ENCODE data around the gene MAPK1. TPM values are rescaled to one million over a fixed set of nuclear protein-coding genes. Genes with fewer than 3 reads are reported as not detected.
"Not testable (repeated sequence)": the region's sequence is repeated elsewhere in the genome, so short reads cannot be mapped to it uniquely, and the experiment has no call there.

Gene MAPK1
- polyA plus RNA-seq, 3 donors from 2014 or later: 151 to 168 (median 162) TPM

DNA sequence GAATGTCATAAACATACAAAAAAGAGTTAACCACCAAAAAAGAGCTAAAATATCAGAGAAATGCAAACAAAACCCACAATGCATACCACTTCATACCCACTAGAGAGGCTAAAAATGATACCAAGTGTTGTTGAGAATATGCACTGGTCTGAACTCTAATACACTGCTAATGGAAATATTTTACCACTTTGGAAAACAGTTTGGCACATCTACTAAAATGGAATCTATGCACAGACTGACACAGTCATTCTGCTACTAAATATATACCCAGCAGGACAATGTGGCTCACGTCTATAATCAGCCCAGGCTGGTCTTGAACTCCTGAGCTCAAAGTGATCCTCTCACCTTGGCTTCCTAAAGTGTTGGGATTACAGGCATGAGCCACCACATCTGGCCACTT is 18.0 kb downstream of the MAPK1 start:
- Mint-ChIP-seq H3K9me3 (no peaks in the 10 kb centered on the region), H3K4me1 (peaks cover 83 to 91% of the 10 kb centered on the region in 2 donors), H3K4me3 (peak overlapping the region; percentile 42 to 64 (median 54)), H3K27ac (peak overlapping the region; percentile 6 to 73 (median 54)), H3K27me3 (ENCODE audit: low read depth in 3 of 3) (peaks cover 0 to 2% (median 0%) of the 10 kb centered on the region in 3 donors), H3K36me3 (no peaks in the 10 kb centered on the region)
- no peak for DNase-seq

DNA sequence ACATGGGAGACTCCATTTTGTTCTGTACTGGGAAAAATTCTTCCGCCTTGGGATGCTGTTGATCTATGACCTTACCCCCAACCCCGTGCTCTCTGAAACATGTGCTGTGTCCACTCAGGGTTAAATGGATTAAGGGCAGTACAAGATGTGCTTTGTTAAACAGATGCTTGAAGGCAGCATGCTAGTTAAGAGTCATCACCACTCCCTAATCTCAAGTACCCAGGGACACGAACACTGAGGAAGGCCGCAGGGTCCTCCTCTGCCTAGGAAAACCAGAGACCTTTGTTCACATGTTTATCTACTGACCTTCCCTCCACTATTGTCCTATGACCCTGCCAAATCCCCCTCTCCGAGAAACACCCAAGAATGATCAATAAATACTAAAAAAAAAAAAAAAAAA is 19.4 kb downstream of the MAPK1 start:
- Mint-ChIP-seq H3K4me1 (peaks cover 84 to 91% of the 10 kb centered on the region in 2 donors), H3K27ac (peak overlapping the region in 3 of 6 donors; percentile 46 to 78 (median 61)), H3K4me3 (peak overlapping the region in 1 of 5 donors; percentile 52)
- not testable (repeated sequence) for DNase-seq; H3K27me3 Mint-ChIP-seq (ENCODE audit: low read depth in 3 of 3); H3K36me3 Mint-ChIP-seq; H3K9me3 Mint-ChIP-seq

DNA sequence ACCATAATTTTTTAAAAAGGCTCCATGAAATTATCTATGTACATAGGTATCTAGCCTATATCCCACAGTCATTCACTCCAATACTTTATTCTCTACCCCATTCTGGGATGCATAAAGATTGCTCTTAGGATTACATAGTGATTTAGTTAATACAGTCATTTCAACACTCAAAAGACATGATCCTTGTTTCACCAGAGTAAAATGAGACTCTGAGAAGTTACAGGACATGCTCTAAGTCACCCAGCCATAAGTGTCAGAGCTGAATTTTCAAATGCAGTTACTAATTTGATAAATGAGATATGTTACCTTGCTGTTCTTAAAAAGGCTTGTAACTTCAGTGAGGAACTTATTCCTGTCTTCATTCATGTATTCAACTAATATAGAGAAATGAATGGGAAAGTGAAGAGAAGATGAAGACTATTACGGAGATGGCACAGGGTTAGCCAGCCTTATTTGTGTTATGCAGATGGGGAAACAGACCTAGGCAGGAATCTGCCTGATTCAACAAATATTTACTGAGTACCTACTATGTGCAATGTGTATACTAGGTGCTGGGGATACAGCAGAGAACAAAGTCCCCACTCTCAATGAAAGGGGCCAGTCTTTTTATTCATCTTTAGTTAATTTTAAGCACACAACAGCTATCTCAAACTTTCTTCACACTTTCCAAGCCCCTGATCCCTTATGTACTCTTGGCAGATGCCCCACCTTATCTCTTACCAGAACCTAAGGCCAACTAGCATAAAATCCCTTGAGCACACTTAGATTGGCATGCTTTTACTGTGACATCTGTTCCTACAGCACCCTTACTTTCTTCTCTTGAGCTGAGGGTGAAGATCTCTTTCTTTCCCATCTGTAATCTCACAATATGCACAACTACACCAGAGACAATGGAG is 21.6 kb downstream of the MAPK1 start:
- Mint-ChIP-seq H3K9me3 (no peaks in the 10 kb centered on the region), H3K27me3 (ENCODE audit: low read depth in 3 of 3) (peaks cover 0 to 3% (median 2%) of the 10 kb centered on the region in 3 donors), H3K27ac (peak overlapping the region in 5 of 6 donors; percentile 5 to 71 (median 63)), H3K4me1 (peaks cover 80 to 87% of the 10 kb centered on the region in 2 donors), H3K36me3 (no peaks in the 10 kb centered on the region), H3K4me3 (peak overlapping the region in 4 of 5 donors; percentile 5 to 14 (median 8))
- no peak for DNase-seq

DNA sequence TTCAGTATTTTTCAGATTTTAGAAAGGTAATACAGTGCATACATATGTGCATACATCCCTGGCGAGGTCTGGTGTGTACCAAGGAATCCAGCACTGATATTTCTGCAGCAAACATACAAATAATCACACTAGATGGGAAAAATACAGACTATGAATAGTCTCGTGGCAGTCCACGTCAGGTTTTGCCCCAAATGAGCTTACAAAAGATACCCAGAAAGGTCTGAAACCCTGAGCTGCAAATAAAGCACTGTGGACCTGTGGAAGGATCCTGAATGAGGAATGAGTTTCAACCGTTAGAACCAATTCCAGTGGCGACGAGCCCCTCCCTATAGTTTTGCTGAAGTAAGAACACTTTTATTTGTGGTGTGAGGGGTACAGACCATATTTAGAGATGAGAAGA is 24.5 kb downstream of the MAPK1 start:
- Mint-ChIP-seq H3K4me1 (peaks cover 75 to 83% of the 10 kb centered on the region in 2 donors), H3K9me3 (no peaks in the 10 kb centered on the region), H3K4me3 (peak overlapping the region in 2 of 5 donors; percentile 10 to 21), H3K36me3 (no peaks in the 10 kb centered on the region), H3K27me3 (ENCODE audit: low read depth in 3 of 3) (peaks cover 2 to 4% (median 4%) of the 10 kb centered on the region in 3 donors), H3K27ac (peak overlapping the region; percentile 19 to 62 (median 40))
- DNase-seq: no peak

DNA sequence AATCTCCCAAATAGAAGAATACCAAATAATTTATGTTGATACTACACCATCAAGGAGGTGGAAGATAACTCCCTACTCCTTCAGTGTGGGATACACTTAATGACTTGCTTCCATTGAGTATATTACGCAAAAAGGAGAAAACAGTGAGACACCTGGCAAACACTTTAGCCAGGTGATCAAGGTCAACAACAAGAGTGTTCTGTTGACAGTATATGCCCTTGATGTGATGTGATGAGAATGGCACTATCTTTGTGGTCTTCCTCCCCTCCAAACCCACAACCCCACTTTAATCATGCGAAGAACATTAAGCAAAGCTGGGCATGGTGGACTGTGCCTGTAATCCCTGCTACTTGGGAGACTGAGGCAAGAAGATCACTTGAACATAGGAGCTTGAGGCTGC is 26.0 kb downstream of the MAPK1 start:
- no peaks in the 10 kb centered on the region for H3K9me3 Mint-ChIP-seq
- DNase-seq: no peak
- no peaks in the 10 kb centered on the region for H3K36me3 Mint-ChIP-seq
- H3K27me3 Mint-ChIP-seq (ENCODE audit: low read depth in 3 of 3): peaks cover 3 to 8% (median 4%) of the 10 kb centered on the region in 3 donors
- H3K4me1 Mint-ChIP-seq: peaks cover 75 to 88% of the 10 kb centered on the region in 2 donors
- no peak overlapping the region for H3K4me3 Mint-ChIP-seq
- H3K27ac Mint-ChIP-seq: peak overlapping the region in 4 of 6 donors; percentile 20 to 40 (median 30)

DNA sequence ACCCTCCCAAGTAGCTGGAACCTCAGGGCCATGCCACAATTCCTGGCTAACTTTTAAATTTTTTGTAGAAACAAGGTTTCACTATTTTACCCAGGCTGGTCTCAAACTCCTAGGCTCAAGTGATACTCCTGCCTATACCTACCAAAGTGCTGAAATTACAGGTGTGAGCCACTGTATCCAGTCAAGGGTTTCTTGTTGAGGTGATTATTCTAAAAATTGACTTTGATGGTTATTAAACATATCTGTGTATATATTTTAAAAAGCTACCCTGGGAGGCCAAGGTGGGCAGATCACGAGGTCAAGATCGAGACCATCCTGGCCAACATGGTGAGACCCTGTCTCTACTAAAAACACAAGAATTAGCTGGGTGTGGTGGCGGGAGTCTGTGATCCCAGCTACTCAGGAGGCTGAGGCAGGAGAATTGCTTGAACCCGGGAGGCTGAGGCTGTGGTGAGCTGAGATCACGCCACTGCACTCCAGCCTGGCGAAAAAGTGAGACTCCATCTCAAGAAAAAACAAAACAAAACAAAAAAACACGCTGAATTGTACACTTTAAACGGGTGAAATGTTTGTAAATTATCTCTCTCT is 27.1 kb downstream of the MAPK1 start:
- H3K27me3 Mint-ChIP-seq (ENCODE audit: low read depth in 3 of 3): peaks cover 3 to 8% (median 4%) of the 10 kb centered on the region in 3 donors
- H3K27ac Mint-ChIP-seq: peak overlapping the region in 4 of 6 donors; percentile 36 to 85 (median 69)
- peaks cover 74 to 88% of the 10 kb centered on the region in 2 donors for H3K4me1 Mint-ChIP-seq
- no peaks in the 10 kb centered on the region for H3K36me3 Mint-ChIP-seq
- DNase-seq: no peak
- no peak overlapping the region for H3K4me3 Mint-ChIP-seq
- no peaks in the 10 kb centered on the region for H3K9me3 Mint-ChIP-seq

DNA sequence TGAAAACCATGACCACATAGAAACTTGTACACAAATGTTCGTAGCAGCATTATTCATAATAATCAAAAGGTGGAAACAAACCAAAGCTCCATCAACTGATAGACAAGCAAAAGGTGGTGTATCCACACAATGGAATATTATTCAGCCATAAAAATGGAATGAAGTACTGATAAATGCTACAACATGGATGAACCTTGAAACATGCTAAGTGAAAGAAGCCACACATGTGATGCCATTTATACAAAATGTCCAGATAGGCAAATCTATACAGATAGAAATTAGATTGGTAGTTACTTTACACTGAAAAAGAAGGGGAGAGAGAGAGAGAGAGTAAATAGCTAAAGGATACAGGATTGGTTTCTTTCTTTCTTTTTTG is 27.7 kb downstream of the MAPK1 start:
- Mint-ChIP-seq H3K36me3 (no peaks in the 10 kb centered on the region), H3K27ac (peak overlapping the region in 5 of 6 donors; percentile 4 to 85 (median 57)), H3K4me1 (peaks cover 79 to 91% of the 10 kb centered on the region in 2 donors), H3K4me3 (no peak overlapping the region), H3K27me3 (ENCODE audit: low read depth in 3 of 3) (peaks cover 3 to 8% (median 4%) of the 10 kb centered on the region in 3 donors), H3K9me3 (no peaks in the 10 kb centered on the region)
- no peak for DNase-seq

DNA sequence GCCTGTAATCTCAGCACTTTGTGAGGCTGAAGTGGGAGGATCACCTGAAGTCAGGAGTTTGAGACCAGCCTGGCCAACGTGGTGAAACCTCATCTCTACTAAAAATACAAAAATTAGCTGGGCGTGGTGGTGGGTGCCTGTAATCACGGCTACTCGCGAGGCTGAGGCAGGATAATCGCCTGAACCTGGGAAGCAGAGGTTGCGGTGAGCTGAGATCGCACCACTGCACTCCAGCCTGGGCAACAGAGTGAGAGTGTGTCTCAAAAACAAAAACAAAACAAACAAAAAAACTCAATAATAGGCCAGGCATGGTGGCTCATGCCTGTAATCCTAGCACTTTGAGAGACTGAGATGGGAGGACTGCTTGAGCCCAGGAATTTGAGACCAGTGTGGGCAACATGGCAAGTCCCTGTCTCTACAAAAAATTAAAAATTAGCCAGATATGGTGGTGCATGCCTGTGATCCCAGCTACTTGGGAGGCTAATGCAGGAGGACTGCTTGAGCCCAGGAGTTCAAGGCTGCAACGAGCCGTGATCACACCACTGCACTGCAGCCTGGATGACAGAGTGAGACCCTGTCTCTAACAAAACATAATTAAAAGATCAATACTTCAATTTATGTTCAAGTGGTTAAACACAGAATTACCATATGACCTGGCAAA is 28.2 kb downstream of the MAPK1 start:
- H3K9me3 Mint-ChIP-seq; H3K27me3 Mint-ChIP-seq (ENCODE audit: low read depth in 3 of 3); DNase-seq; H3K36me3 Mint-ChIP-seq: not testable (repeated sequence)
- peak overlapping the region in 4 of 5 donors; percentile 25 to 40 (median 37) for H3K4me3 Mint-ChIP-seq
- peak overlapping the region; percentile 57 to 89 (median 82) for H3K27ac Mint-ChIP-seq
- peaks cover 78 to 91% of the 10 kb centered on the region in 2 donors for H3K4me1 Mint-ChIP-seq

DNA sequence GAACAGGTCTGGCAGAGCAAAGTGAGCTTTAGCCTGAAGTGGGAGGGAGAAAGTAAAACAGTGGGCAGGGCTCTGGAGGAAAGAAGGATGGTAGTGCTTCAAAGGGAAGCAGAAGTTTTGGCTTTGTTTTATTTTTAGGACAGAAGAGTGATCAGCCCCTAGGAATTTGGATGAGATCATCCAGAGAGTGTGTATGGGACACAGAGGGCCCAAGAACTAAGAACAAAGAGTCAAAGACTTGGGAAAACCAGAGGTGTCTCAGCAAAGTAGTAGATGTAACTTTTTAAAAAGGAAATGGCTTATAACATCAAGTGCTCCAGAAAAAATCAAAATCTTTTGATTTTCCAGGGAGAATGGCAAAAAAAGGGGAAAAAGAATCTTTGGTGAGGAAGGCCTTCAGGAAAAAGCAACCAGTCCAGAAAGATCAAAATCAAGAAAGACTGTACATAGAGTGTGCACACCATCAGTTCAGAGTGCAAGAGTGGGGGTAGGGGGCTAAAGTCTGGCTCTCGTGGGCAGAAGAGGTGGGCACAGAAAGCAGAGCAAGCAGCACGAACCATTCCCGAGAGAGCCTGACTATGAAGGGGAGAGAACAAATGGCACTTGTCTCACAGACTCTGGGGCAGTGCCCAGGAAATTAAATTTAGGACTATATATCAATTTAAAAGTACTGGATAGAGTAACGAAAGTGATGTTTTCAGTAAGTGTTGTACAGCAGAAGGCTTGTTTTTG is 30.0 kb downstream of the MAPK1 start:
- Mint-ChIP-seq H3K4me1 (peaks cover 69 to 84% of the 10 kb centered on the region in 2 donors), H3K4me3 (peak overlapping the region in 2 of 5 donors; percentile 8 to 9), H3K36me3 (no peaks in the 10 kb centered on the region), H3K27ac (peak overlapping the region; percentile 13 to 69 (median 60)), H3K27me3 (ENCODE audit: low read depth in 3 of 3) (peaks cover 3 to 8% (median 4%) of the 10 kb centered on the region in 3 donors), H3K9me3 (no peaks in the 10 kb centered on the region)
- DNase-seq: no peak

DNA sequence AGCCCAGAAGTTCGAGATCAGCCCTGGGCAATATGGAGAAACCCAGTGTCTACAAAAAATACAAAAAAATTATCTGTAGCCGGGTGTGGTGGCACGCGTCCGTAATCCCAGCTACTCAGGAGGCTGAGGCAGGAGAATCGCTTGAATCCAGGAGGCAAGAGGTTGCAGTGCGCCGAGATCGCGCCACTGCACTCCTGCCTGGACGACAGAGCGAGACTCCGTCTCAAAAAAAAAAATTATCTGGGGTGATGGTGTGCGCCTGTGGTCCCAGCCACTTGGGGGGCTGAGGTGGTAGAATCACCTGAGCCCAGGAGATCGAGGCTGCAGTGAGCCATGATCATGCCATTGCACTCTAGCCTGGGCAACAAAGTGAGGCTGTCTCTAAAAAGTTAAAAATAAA is 31.0 kb downstream of the MAPK1 start:
- not testable (repeated sequence) for H3K27me3 Mint-ChIP-seq (ENCODE audit: low read depth in 3 of 3); H3K4me3 Mint-ChIP-seq; H3K36me3 Mint-ChIP-seq; DNase-seq; H3K9me3 Mint-ChIP-seq
- Mint-ChIP-seq H3K4me1 (peaks cover 75 to 88% of the 10 kb centered on the region in 2 donors), H3K27ac (peak overlapping the region in 1 of 6 donors; percentile 74)

DNA sequence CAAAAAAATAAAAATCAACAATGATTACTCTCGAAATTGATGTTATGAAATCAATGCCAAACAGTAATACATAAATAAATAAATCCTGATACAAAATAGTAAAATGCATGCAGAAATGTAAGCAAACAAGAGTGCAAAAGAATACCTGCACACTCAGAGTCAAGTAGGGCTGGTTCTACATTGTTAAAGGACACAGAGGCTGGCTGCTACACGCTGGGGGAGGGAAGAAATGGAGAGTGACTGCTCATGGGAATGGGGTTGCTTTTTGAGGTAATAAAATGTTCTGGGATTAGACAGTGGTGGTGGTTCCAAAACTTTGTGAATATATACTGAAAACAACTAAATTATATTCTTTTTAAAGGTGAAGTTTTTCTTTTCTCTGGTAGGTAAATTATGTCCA is 32.1 kb downstream of the MAPK1 start:
- no peaks in the 10 kb centered on the region for H3K9me3 Mint-ChIP-seq
- peak overlapping the region; percentile 3 to 78 (median 49) for H3K27ac Mint-ChIP-seq
- H3K27me3 Mint-ChIP-seq (ENCODE audit: low read depth in 3 of 3): peaks cover 5 to 7% (median 7%) of the 10 kb centered on the region in 3 donors
- H3K4me3 Mint-ChIP-seq: peak overlapping the region in 3 of 5 donors; percentile 5 to 27 (median 17)
- peaks cover 77 to 90% of the 10 kb centered on the region in 2 donors for H3K4me1 Mint-ChIP-seq
- no peaks in the 10 kb centered on the region for H3K36me3 Mint-ChIP-seq
- DNase-seq: no peak

DNA sequence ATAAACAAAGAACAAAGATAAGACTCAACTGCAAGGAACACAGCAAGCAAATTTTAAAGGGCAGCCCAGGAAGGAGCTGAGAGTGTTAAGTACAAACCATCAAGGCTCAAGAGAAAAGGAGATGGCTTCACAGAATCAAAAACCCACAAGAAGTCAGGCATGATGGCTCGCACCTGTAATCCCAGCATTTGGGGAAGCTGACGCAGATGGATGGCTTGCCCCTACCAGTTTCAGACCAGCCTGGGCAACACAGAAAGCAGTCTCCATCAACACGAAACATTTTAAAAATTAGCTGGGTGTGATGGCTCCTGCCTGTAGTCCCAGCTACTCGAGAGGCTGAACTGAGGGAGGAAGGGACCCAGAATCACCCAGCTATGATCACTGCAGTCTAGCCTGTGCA is 32.6 kb downstream of the MAPK1 start:
- Mint-ChIP-seq H3K27ac (peak overlapping the region; percentile 3 to 78 (median 54)), H3K4me3 (peak overlapping the region in 4 of 5 donors; percentile 5 to 28 (median 21)), H3K27me3 (ENCODE audit: low read depth in 3 of 3) (peaks cover 5 to 7% (median 6%) of the 10 kb centered on the region in 3 donors), H3K9me3 (no peaks in the 10 kb centered on the region), H3K4me1 (peaks cover 79 to 91% of the 10 kb centered on the region in 2 donors), H3K36me3 (no peaks in the 10 kb centered on the region)
- no peak for DNase-seq
